SK-N-SH (cell line): ENCODE measurements around the gene FBXW8.

ENCODE experiments used
- GABPA ChIP-seq: IDR thresholded peaks from 2 replicates; pipeline ENCODE4 v1.4.0; 2012; ENCODE audit warnings: low read depth, mild to moderate bottlenecking
- MXI1 ChIP-seq: IDR thresholded peaks from 2 replicates; pipeline ENCODE4 v1.6.1; 2012; ENCODE audit warnings: mild to moderate bottlenecking, low read depth, low read length, improper control_type of control experiment
- POLR2AphosphoS5 ChIP-seq: IDR thresholded peaks from 2 replicates; pipeline ENCODE4 v1.6.1; 2012; ENCODE audit warnings: low read depth, low read length
- RAD21 ChIP-seq: IDR thresholded peaks from 2 replicates; pipeline ENCODE4 v1.6.1; 2012; ENCODE audit warnings: mild to moderate bottlenecking, low read length

DNA sequence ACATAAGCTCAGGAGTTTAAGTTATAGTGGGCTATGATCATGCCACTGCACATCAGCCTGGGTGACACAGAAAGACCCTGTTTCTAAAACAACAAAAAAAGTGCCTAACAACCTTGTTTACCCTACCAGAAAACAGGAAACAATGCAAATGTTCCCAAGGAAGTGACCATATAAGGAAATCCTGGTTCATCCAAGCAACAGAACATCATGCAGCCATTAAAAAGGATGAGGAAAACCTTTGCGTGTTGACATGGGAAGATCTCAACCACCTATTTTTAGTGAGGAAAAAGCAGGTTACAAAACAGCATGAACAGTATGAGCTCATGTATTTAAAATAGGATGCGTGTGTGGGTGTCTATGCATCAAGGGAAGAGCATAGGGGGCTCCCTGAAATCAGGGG lies 43.2 kb upstream of the FBXW8 start:
- TF ChIP-seq POLR2AphosphoS5 (no peak), RAD21 (no peak), MXI1 (no peak), GABPA (no peak)
